Measurements from ENCODE around the gene HMGCL.

DNA sequence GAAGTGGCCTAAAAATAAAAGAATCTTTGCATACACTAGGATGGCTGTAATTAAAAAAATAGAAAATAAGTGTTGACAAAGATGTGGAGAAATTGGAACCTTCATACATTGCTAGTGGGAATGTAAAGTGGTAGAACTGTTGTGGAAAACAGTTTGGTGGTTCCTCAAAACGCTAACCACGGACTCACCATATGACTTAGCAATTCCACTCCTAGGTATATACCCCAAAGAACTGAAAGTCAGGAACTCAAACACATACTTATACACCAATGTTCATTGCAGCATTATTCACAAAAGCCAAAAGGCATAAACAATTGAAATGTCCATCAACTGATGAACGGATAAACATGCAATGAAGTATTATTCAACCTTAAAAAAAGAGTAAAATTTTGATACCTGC, 10.8 kb upstream of the HMGCL start:
- TF ChIP-seq, protein P1, sequence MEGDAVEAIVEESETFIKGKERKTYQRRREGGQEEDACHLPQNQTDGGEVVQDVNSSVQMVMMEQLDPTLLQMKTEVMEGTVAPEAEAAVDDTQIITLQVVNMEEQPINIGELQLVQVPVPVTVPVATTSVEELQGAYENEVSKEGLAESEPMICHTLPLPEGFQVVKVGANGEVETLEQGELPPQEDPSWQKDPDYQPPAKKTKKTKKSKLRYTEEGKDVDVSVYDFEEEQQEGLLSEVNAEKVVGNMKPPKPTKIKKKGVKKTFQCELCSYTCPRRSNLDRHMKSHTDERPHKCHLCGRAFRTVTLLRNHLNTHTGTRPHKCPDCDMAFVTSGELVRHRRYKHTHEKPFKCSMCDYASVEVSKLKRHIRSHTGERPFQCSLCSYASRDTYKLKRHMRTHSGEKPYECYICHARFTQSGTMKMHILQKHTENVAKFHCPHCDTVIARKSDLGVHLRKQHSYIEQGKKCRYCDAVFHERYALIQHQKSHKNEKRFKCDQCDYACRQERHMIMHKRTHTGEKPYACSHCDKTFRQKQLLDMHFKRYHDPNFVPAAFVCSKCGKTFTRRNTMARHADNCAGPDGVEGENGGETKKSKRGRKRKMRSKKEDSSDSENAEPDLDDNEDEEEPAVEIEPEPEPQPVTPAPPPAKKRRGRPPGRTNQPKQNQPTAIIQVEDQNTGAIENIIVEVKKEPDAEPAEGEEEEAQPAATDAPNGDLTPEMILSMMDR (conservative IDR thresholded peaks at IDR 0.05; ENCODE audit: low read depth, low read length), result no peak
- no peak for TF ChIP-seq EZH2 (IDR thresholded peaks at IDR 0.05; ENCODE audit: low read length, unreplicated experiment)

Measured in PC-3 (cell line).